SK-N-MC (cell line): Measurements from ENCODE around the gene RBM47.

Experiments
- EZH2 ChIP-seq: fragments of 200-600 bp; sonication (generic); IDR thresholded peaks from one replicate; pipeline ENCODE4 v1.6.1; 2017; ENCODE audit warnings: antibody characterized with exemption
- POLR2AphosphoS5 ChIP-seq: IDR thresholded peaks from 2 replicates; pipeline ENCODE4 v1.6.1; 2012; ENCODE audit warnings: mild to moderate bottlenecking, low read depth, low read length, borderline replicate concordance

- no peak for TF ChIP-seq EZH2
- no peak for TF ChIP-seq POLR2AphosphoS5
These were observed 42.3 kb downstream of the RBM47 start for GRCh38 chr4:40587351-40587750.
